Panc1 (cell line): ENCODE results near the gene WBP2NL. TPM values are rescaled to one million over a fixed set of nuclear protein-coding genes. Genes with fewer than 3 reads are reported as not detected.

Experiments
- ATAC-seq: fragments of 200-7000 bp; cut with Tn5 transposase; 2 replicates; pipeline ENCODE4 v1.9.1; 2020; ENCODE audit warnings: mild to moderate bottlenecking, moderate library complexity
- BruUV-seq: library from RNA; stranded (reverse); fragments of 400-500 nt; replicated peaks from 2 replicates; lab custom pipeline; 2021; lab: Mats Ljungman, UMichigan
- CTCF ChIA-PET: fragments of 300-600 bp; sonication (Branson Sonifier 250); formaldehyde crosslinking; loops from one replicate; lab custom pipeline; 2022; ENCODE audit warnings: antibody characterized with exemption; lab: Charles Lee
- POLR2A ChIA-PET: fragments of 300-600 bp; sonication (Branson Sonifier 250); formaldehyde crosslinking; loops from one replicate; lab custom pipeline; 2022; ENCODE audit warnings: antibody characterized with exemption; lab: Charles Lee
- DNase-seq: peaks from one replicate; pipeline ENCODE4 v3.0.0-alpha.2; 2010; ENCODE audit warnings: low read depth, low spot score
- H3K27ac ChIP-seq: 2 replicates; pipeline ENCODE4 v1.5.1; 2011; ENCODE audit warnings: mild to moderate bottlenecking, low read length, inconsistent platforms
- H3K27me3 ChIP-seq: fragments of 200-500 bp; sonication (Bioruptor generic); 2 replicates; pipeline ENCODE4 v1.6.0; 2014; ENCODE audit warnings: low read length, inconsistent platforms; ENCODE audit not compliant: control insufficient read depth, insufficient read depth
- H3K36me3 ChIP-seq: fragments of 200-500 bp; sonication (Bioruptor generic); 2 replicates; pipeline ENCODE4 v1.5.1; 2014; ENCODE audit warnings: inconsistent platforms, mild to moderate bottlenecking, low read length, moderate library complexity; ENCODE audit not compliant: control insufficient read depth, insufficient read depth
- H3K4me1 ChIP-seq: 2 replicates; pipeline ENCODE4 v1.5.1; 2011; ENCODE audit warnings: inconsistent platforms, mild to moderate bottlenecking, low read length, moderate library complexity; ENCODE audit not compliant: control insufficient read depth, insufficient read depth
- H3K4me3 ChIP-seq, 2 experiments: 2 replicates each; pipeline ENCODE4 v1.5.1; 2011 to 2012; ENCODE audit warnings: low read depth in 2 of 2, low read length in 2 of 2, mild to moderate bottlenecking in 2 of 2, inconsistent platforms in 1 of 2, moderate library complexity in 1 of 2
- H3K9me3 ChIP-seq: fragments of 200-500 bp; sonication (Bioruptor generic); 2 replicates; pipeline ENCODE4 v1.5.1; 2014; ENCODE audit warnings: low read depth, mild to moderate bottlenecking, inconsistent platforms, low read length, moderate library complexity; ENCODE audit not compliant: control insufficient read depth, insufficient read depth
- CTCF ChIP-seq: fragments of 450-650 bp; IDR thresholded peaks from 2 replicates; pipeline ENCODE4 v1.5.1; 2017; ENCODE audit warnings: mild to moderate bottlenecking
- POLR2AphosphoS5 ChIP-seq: IDR thresholded peaks from 2 replicates; pipeline ENCODE4 v1.6.1; 2012; ENCODE audit warnings: mild to moderate bottlenecking, low read depth, low read length, moderate library complexity
- SIN3A ChIP-seq: IDR thresholded peaks from 2 replicates; pipeline ENCODE4 v1.6.1; 2012; ENCODE audit warnings: low read depth, mild to moderate bottlenecking, low read length, moderate library complexity, borderline replicate concordance; ENCODE audit not compliant: insufficient read depth
- TCF7L2 ChIP-seq: IDR thresholded peaks from 2 replicates; pipeline ENCODE4 v1.6.1; 2011; ENCODE audit warnings: mild to moderate bottlenecking, low read depth, low read length, inconsistent platforms
- in situ Hi-C: cut with HindIII; loops from 2 replicates; pipeline ENCODE4 v1.10.0; 2016; ENCODE audit warnings: low sequenced_read_pairs, low pct_unique_long_range_greater_than_20kb
- intact Hi-C: fragments of 100-400 bp; cut with micrococcal nuclease; formaldehyde crosslinking; loops from one replicate; pipeline ENCODE4 v1.10.0; 2022; ENCODE audit not compliant: unreplicated experiment
- total RNA-seq: library from RNA; stranded (reverse); gene quantifications from one replicate; pipeline ENCODE4 v1.2.1, GENCODE V29; 2021; ENCODE audit not compliant: unreplicated experiment
- TF ChIP-seq, protein P1 (sequence below), 2 experiments: IDR thresholded peaks; 2 replicates each; pipeline ENCODE4 v1.6.1; 2011 to 2012; ENCODE audit warnings: low read depth in 2 of 2, control low read depth in 1 of 2, low read length in 1 of 2, mild to moderate bottlenecking in 1 of 2, moderate library complexity in 1 of 2; ENCODE audit not compliant: insufficient read depth in 1 of 2

Gene WBP2NL
- total RNA-seq, 1 experiment from 2014 or later = 0.44 TPM

GRCh38 chr22:42018224-42018623 lies 19.6 kb downstream of the WBP2NL start:
- TF ChIP-seq SIN3A (no peak), TCF7L2 (no peak), POLR2AphosphoS5 (no peak), CTCF (no peak)
- TF ChIP-seq, protein P1, sequence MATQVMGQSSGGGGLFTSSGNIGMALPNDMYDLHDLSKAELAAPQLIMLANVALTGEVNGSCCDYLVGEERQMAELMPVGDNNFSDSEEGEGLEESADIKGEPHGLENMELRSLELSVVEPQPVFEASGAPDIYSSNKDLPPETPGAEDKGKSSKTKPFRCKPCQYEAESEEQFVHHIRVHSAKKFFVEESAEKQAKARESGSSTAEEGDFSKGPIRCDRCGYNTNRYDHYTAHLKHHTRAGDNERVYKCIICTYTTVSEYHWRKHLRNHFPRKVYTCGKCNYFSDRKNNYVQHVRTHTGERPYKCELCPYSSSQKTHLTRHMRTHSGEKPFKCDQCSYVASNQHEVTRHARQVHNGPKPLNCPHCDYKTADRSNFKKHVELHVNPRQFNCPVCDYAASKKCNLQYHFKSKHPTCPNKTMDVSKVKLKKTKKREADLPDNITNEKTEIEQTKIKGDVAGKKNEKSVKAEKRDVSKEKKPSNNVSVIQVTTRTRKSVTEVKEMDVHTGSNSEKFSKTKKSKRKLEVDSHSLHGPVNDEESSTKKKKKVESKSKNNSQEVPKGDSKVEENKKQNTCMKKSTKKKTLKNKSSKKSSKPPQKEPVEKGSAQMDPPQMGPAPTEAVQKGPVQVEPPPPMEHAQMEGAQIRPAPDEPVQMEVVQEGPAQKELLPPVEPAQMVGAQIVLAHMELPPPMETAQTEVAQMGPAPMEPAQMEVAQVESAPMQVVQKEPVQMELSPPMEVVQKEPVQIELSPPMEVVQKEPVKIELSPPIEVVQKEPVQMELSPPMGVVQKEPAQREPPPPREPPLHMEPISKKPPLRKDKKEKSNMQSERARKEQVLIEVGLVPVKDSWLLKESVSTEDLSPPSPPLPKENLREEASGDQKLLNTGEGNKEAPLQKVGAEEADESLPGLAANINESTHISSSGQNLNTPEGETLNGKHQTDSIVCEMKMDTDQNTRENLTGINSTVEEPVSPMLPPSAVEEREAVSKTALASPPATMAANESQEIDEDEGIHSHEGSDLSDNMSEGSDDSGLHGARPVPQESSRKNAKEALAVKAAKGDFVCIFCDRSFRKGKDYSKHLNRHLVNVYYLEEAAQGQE (IDR thresholded peaks at IDR 0.05; ENCODE audit: insufficient read depth in 1 of 2, low read depth in 2 of 2, low read length in 1 of 2) = no peak
- DNase-seq (no peak), ATAC-seq (no peak)
- intact Hi-C loops (no loop called here), in situ Hi-C loops (no loop called here)
- Histone ChIP-seq H3K27me3 (no peaks in the 10 kb centered on the region), H3K36me3 (no peaks in the 10 kb centered on the region; the same call in 1 of the 2 replicates), H3K9me3 (no peaks in the 10 kb centered on the region), H3K4me1 (no peaks in the 10 kb centered on the region), H3K27ac (no peak overlapping the region), H3K4me3 (no peak overlapping the region)
- ChIA-PET CTCF (no interaction called here), POLR2A (interaction anchor here (0.6 kb wide), 1 partner anchor 1421 kb away, joined by 5 read pairs; no protein-coding TSS in a partner anchor)
- no TSS peak for BruUV-seq

DNA sequence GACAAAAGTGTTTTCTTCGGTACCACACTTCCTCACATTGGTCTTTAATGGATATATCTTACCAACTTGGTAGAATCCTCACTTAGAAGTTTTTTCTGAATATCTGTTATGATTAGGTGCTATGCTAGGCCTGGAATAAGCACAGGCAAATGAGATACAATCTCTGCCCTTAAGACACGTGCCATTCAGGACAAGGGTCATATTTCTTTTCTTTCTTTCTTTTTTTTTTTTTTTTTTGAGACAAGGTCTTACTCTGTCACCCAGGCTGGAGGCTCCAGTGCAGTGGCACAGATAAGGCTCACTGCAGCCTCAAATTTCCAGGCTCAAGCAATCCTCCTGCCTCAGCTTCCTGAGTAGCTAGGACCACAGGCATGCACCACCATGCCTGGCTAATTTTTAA lies 23.0 kb downstream of the WBP2NL start:
- in situ Hi-C loops = no loop called here
- DNase-seq = no peak
- no peak for ATAC-seq
- no peaks in the 10 kb centered on the region; the same call in 1 of the 2 replicates for H3K36me3 ChIP-seq
- H3K27ac ChIP-seq = no peak overlapping the region
- ChIA-PET CTCF (no interaction called here), POLR2A (no interaction called here)
- no peak for TF ChIP-seq TCF7L2
- TF ChIP-seq, protein P1 (IDR thresholded peaks at IDR 0.05; ENCODE audit: insufficient read depth in 1 of 2, low read depth in 2 of 2, low read length in 1 of 2) = no peak
- no peak for TF ChIP-seq SIN3A
- no peak for TF ChIP-seq POLR2AphosphoS5
- no peak for TF ChIP-seq CTCF
- H3K4me3 ChIP-seq = no peak overlapping the region
- H3K9me3 ChIP-seq = no peaks in the 10 kb centered on the region
- no TSS peak for BruUV-seq
- intact Hi-C loops = no loop called here
- no peaks in the 10 kb centered on the region for H3K27me3 ChIP-seq
- H3K4me1 ChIP-seq = no peaks in the 10 kb centered on the region
